ENCODE data around the gene EXOC3.

Gene EXOC3

DNA sequence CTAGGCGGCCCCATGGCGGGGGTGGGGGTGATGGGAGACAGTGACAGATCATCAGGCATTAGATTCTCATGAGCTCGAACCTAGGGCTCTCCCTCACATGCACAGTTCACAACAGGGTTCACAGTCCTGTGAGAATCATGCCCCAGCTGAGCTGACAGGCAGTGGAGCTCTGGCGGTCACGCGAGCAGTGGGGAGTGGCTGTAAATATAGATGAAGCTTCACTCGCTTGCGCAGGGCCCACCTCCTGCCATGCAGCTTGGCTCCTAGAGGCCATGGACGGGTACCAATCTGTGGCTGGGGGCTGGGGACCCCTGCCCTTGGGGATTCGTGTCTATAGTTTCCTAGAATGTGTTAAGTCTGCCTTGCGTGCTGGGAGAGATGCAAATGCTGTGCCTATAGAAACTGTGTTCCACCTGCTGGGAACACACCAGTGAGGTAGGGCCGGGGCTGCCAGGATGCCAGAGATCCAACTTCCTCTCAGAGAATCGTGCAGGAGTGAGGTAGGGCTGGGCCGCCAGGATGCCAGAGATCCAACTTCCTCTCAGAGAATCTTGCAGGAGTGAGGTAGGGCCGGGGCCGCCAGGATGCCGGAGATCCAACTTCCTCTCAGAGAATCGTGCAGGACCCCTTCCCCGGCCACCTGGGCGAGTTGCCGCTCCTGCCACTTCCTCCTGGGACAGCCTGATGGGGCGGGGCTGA, 14.1 kb upstream of the EXOC3 start:
- peaks cover 6% of the 10 kb centered on the region for H3K9me3 Mint-ChIP-seq

DNA sequence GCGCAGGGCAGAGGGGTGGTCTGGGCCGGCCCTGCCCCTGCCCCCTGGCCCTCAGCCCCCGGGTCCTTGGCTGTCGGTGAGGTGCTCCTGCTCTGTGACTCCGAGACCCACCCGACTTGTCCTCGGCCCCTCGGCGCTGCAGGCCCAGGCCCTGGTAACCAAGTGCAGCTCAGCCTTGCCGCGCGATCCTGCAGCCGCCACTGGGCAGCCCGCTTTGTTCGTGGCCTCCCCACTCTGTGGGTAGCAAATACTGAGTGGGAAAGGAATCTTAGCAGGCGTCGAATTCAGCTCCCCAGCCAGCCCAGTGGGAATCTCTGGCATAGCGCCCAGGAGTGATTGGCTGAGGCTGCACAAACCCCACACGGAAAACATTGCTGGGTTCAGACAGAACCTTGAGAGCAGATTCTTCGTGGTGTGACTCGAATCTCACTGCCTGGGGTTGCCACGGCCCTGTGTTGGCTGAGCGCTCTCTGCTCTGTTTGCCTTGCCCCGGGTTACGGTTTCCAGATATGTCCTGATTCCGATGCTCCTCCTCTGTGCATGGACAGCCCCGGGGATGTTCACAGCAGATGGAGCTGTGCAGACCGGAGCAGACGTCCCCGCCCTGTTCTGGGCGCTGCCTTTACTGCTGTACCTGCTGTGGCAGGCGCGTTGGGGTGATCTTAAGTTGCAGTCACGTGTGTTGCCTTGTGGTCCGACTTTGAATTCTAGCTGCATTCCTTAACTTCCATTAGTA, 13.4 kb upstream of the EXOC3 start:
- H3K4me1 Mint-ChIP-seq (ENCODE audit: low read depth) = peaks cover 18% of the 10 kb centered on the region
- peaks cover 22% of the 10 kb centered on the region for H3K36me3 Mint-ChIP-seq (ENCODE audit: low read depth)
- H3K4me3 Mint-ChIP-seq = no peak overlapping the region
- H3K27ac Mint-ChIP-seq = no peak overlapping the region
- peaks cover 4% of the 10 kb centered on the region for H3K27me3 Mint-ChIP-seq
- peaks cover 6% of the 10 kb centered on the region for H3K9me3 Mint-ChIP-seq

More for the DNA sequence above, 14.1 kb upstream of the EXOC3 start:
- Mint-ChIP-seq H3K4me1 (ENCODE audit: low read depth) (peaks cover 19% of the 10 kb centered on the region), H3K36me3 (ENCODE audit: low read depth) (peaks cover 22% of the 10 kb centered on the region), H3K4me3 (no peak overlapping the region), H3K27me3 (peaks cover 4% of the 10 kb centered on the region), H3K27ac (no peak overlapping the region)

DNA sequence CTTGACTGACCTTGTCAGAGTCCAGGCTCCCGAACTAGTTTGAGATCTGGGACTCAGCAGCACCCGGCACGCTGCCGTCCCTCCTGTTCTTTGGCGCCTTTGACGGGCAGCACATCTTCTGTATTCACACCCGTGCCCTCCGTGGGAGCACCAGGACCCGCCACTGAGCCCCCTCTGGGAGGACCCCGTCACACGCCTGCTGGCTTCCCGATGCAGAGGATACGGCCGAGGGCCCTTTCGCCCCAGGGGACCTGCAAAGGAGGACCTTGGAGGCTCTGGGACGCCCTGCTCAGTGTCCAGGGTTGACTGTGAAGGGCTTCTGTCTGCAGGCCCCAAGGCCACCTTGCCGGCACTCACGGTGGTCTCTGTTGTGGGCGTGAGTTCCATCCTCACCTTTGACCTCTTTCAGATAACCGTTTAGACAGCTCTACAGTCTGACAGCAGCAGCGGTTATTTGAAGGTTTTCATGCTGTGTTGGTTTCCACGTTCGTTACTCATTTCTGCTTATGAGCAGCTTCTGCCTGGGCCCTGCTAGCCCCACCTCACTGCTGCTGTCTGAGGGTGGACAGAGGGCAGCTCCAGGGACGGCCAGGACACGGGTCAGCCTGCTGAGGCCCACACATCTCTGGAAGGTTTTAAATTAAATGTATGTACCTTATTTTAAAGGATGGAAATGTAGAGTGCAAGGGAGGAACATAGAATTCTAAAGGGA, 12.6 kb upstream of the EXOC3 start:
- Mint-ChIP-seq H3K36me3 (ENCODE audit: low read depth) (peaks cover 22% of the 10 kb centered on the region), H3K4me1 (ENCODE audit: low read depth) (peaks cover 13% of the 10 kb centered on the region), H3K4me3 (no peak overlapping the region), H3K9me3 (peaks cover 6% of the 10 kb centered on the region), H3K27ac (no peak overlapping the region), H3K27me3 (peaks cover 4% of the 10 kb centered on the region)

DNA sequence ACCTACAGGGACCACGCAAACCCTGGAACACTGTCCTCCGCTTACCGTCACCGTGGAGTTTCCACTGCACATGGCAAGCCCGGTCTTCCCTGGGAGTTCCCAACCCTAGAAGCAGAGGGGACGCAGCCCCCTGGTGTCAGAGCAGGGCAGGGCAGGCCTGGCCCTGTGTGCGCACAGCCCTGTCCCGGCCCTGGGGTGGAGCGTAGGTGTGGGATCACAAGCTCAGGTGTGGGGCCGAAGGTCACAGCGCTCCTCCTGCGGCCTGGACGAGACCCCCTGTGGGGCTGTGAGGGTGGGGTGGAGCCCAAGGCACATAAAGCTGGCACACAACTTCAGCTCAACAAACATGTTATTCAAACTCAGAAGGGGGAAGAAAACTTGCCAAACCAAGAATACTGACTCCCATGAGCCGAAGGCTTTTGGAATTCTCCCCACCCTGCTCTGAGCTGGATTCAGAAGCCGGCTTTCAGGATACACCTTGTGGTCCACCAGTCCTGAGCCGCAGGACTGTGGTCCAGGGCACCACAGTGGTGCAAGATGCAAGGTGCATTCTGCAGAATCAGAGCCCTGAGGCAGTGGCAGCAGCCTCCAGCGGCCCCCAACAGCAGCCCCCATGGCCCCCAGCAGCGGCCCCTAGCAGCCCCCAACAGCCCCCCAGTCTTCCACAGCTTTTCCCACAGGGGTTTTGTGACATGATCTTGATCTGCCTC, 11.8 kb upstream of the EXOC3 start:
- Mint-ChIP-seq H3K27ac (no peak overlapping the region), H3K36me3 (ENCODE audit: low read depth) (peaks cover 19% of the 10 kb centered on the region), H3K4me1 (ENCODE audit: low read depth) (peaks cover 13% of the 10 kb centered on the region), H3K4me3 (no peak overlapping the region), H3K27me3 (peaks cover 4% of the 10 kb centered on the region), H3K9me3 (peaks cover 4% of the 10 kb centered on the region)

DNA sequence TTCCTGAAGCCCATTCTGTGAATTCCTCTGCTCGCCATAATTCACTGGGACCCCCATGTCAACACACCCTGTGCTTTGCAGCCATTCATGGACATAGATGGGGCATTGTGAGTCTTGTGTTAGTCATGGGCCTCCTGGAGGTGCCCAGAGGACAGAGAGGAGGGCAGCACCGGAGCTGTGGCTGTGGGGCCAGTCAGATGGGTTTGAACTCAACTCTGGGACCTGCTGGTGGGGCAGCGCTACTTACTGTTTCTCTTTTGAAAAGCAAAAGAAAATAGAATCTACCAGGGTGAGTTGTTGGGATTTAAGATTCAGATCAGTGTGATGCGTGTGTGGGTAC, 11.3 kb upstream of the EXOC3 start:
- Mint-ChIP-seq H3K4me3 (no peak overlapping the region), H3K27ac (no peak overlapping the region), H3K36me3 (ENCODE audit: low read depth) (peaks cover 14% of the 10 kb centered on the region), H3K4me1 (ENCODE audit: low read depth) (peaks cover 13% of the 10 kb centered on the region), H3K27me3 (peaks cover 4% of the 10 kb centered on the region), H3K9me3 (no peaks in the 10 kb centered on the region)

DNA sequence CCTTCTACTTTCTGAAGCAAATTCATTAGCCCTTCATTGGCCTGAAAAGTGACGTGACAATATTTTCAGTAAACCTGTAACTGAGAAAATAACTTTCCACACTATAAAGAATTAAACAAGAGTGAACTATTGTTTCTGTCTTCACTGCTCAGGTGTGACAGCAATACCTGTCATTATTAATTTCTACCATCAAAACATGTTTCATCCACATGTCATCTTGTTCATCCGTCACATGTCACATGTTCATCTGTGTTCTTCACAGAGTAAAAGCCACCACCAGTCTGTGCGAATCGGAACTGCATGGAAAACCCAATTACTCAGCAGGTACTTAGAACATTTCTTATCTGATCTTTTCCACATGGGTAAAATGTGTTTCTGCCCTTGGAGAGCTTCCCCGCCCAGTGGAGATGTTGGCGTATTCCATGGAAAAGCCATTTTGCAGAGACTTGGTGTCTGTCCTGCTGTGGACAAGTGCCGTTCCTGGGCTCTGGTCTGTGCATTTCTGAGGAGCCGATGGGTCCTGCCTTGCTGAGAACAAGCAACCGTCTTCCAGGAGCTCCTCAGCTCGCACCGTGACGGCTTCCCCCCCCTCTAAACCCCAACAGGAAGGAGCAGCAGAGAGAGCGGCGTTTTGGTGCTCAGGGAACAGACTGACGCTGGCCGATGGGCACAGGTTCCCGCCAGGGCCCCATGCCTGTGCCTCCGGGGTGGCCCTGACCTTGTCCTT, 10.6 kb upstream of the EXOC3 start:
- Mint-ChIP-seq H3K27me3 (peaks cover 4% of the 10 kb centered on the region), H3K9me3 (no peaks in the 10 kb centered on the region), H3K27ac (no peak overlapping the region), H3K4me3 (no peak overlapping the region), H3K36me3 (ENCODE audit: low read depth) (peaks cover 13% of the 10 kb centered on the region), H3K4me1 (ENCODE audit: low read depth) (peaks cover 13% of the 10 kb centered on the region)

DNA sequence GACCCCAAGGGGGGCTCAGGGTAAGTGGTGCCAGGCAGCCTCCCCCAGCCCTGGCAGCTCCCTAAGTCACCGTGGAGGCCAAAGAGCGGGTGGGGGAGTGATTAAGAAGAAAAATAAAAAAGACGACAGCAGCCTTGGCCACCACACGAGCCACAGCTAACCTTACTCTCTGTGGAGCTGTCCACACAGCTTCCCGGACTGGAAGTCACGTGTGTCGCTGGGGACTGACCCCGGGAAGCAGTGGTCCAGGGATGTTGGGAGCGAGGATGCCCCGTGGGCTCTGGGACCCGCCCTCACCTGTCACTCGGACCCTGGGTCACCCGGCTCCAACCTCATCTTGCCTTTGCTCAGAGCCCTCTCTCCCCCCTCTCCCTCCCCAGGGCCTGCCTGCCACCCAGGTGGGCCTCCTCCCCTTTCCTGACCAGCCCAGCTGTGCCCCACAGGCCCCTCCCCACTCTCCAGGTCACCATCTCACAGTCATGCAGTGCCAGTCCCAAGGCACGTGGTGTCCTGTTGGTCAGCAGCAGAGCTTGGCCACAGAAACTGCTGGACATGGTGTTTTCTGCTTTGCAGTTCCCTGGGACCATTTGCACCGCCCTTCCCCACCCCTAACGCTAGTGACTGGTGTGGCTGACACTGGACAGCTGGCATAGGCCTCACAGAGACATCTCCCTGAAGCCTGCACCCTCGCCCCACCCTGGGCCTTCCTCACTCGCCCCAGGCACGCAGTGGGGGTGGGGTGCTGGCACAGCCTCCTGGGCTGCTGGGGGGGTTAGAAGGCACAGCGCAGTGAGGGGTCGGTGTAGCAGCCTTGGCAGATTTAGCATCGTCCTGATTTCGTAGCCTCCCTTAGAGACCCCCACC, 9.8 kb upstream of the EXOC3 start:
- H3K36me3 Mint-ChIP-seq (ENCODE audit: low read depth) = peaks cover 8% of the 10 kb centered on the region
- peaks cover 4% of the 10 kb centered on the region for H3K27me3 Mint-ChIP-seq
- peaks cover 13% of the 10 kb centered on the region for H3K4me1 Mint-ChIP-seq (ENCODE audit: low read depth)
- no peak overlapping the region for H3K27ac Mint-ChIP-seq
- no peaks in the 10 kb centered on the region for H3K9me3 Mint-ChIP-seq
- H3K4me3 Mint-ChIP-seq = no peak overlapping the region

DNA sequence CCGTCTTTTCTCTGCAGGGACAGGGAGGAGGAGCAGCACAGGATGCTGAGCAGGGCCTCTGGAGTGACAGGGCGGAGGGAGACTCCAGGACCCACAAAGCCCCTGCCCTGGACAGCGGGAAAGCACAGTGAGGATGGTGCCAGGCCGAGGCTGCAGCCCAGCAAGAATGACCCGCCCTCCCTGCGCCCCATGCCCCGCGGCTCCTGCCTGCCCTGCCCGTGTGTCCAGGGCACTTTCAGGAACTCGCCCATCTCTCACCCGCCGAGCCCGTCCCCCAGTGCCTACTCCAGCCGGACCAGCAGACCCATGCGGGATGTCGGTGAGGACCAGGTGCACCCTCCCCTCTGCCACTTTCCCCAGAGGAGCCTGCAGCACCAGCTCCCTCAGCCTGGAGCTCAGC, 9.1 kb upstream of the EXOC3 start:
- H3K27ac Mint-ChIP-seq = no peak overlapping the region
- H3K4me3 Mint-ChIP-seq = no peak overlapping the region
- H3K4me1 Mint-ChIP-seq (ENCODE audit: low read depth) = peaks cover 13% of the 10 kb centered on the region
- peaks cover 4% of the 10 kb centered on the region for H3K27me3 Mint-ChIP-seq
- peaks cover 7% of the 10 kb centered on the region for H3K36me3 Mint-ChIP-seq (ENCODE audit: low read depth)
- no peaks in the 10 kb centered on the region for H3K9me3 Mint-ChIP-seq

DNA sequence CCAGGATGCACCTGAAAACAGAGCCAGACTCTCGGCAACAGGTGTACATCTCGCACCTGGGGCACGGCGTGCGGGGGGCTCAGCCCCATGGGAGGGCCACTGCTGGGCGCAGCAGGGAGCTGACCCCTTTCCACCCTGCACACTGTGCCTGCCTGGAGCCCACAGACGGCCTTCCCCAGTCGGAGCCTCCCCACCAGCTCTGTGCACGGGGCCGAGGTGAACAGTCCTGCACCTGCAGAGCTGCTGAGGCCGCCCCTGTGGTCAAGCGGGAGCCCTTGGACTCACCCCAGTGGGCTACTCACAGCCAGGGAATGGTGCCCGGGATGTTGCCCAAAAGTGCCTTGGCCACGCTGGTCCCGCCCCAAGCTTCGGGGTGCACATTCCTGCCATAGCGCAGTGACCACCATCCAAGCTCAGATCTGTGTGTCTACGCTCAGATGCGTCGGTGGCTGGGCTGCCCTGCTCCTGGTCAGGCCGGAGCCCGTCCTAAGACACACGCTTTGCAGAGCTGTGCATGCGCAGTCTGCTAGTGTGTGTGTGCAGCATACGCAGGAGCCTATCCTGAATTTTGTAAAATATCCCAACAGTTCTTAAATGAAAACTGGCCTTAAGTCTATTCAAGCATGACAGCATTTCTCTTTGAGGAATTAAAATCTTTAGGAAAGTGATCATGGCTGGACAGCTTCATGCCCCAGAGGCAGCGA, 8.4 kb upstream of the EXOC3 start:
- no peaks in the 10 kb centered on the region for H3K9me3 Mint-ChIP-seq
- H3K4me1 Mint-ChIP-seq (ENCODE audit: low read depth) = peaks cover 13% of the 10 kb centered on the region
- H3K27ac Mint-ChIP-seq = no peak overlapping the region
- H3K36me3 Mint-ChIP-seq (ENCODE audit: low read depth) = peaks cover 4% of the 10 kb centered on the region
- no peak overlapping the region for H3K4me3 Mint-ChIP-seq
- H3K27me3 Mint-ChIP-seq = peaks cover 4% of the 10 kb centered on the region

DNA sequence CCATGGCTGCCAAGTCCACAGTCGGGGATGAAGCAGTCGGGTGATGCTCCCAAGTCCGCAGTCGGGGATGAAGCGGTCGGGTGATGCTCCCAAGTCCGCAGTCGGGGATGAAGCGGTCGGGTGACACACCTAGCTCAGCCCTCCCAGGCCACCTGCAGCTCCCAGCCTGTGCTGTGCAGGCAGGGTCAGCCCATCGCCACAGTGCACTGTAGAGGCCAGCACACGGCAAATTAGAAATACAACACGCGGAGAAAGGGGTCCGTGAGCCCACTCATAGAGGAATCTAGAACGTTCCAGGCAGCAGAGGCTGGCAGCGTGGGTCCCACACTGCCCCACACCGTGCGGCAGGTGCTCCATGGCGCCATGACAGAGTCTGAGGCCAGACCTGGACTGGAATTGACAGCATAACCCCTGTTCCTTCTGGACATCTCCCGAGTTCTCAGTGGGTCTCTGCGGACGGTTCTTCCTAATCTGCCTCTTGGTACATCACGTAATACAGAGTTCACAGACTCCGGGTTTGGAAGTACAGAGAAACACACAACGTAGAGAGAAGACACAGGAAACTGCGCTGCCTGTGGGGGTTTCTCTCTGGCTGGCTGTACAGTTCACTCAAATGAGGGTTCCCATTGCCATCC, 7.7 kb upstream of the EXOC3 start:
- Mint-ChIP-seq H3K9me3 (no peaks in the 10 kb centered on the region), H3K27ac (no peak overlapping the region), H3K27me3 (peaks cover 4% of the 10 kb centered on the region), H3K4me1 (ENCODE audit: low read depth) (peaks cover 9% of the 10 kb centered on the region), H3K4me3 (no peak overlapping the region), H3K36me3 (ENCODE audit: low read depth) (no peaks in the 10 kb centered on the region)

DNA sequence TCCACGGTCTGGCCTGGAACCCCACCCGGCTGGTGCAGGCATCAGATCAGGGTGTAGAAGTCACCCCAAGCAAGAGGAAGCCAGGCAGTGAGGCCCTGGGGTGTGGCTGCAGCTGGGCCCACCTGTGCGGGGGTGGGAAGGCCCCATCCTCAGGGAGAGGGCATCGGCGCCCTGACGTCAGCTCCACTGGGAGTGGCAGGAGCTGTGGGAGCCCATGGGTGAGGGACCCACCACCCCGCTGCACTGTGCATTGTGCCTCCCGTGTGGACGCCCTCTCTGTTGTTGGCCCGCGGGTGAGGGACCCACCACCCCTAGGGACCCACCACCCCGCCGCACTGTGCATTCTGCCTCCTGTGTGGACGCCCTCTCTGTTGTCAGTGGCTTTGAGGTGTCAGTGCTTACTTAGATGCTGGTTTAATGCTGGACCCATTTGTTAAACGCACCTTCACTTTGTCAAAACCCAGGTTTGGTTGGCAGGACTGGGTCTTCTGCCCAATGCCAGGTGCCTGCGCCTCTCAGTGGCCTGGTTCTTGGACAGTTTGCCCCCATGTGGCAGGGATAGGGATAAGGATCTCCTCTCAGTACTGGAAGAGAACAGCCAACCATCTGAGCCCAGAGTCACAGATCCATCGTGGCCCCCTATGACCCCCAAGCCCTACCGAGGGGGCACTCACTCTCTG, 6.9 kb upstream of the EXOC3 start:
- Mint-ChIP-seq H3K9me3 (no peaks in the 10 kb centered on the region), H3K27ac (no peak overlapping the region), H3K27me3 (peaks cover 4% of the 10 kb centered on the region), H3K36me3 (ENCODE audit: low read depth) (no peaks in the 10 kb centered on the region), H3K4me3 (no peak overlapping the region), H3K4me1 (ENCODE audit: low read depth) (peaks cover 5% of the 10 kb centered on the region)

DNA sequence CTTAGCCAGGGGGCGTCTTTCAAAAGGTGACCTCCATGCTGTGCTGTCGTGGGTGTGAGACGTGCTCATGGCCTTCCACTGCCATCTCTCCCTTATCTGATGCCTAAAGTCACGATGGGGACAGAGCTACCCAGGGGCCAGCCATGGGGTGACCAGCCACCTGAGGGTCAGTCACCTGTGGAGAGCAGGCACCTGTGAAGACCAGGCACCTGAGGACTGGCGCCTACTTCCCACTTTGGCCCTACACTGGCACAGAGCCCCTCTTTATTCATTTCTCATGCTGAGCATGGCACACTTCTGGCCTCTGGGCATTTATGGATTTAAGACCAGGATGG, 6.4 kb upstream of the EXOC3 start:
- H3K4me3 Mint-ChIP-seq = no peak overlapping the region
- H3K27me3 Mint-ChIP-seq = peaks cover 4% of the 10 kb centered on the region
- no peaks in the 10 kb centered on the region for H3K9me3 Mint-ChIP-seq
- no peaks in the 10 kb centered on the region for H3K36me3 Mint-ChIP-seq (ENCODE audit: low read depth)
- no peak overlapping the region for H3K27ac Mint-ChIP-seq
- H3K4me1 Mint-ChIP-seq (ENCODE audit: low read depth) = peaks cover 5% of the 10 kb centered on the region

Data from stimulated activated naive CD8-positive, alpha-beta T cell treated with anti-CD3 and anti-CD28 coated beads, Interleukin-15, Interleukin-2, amounts not matched to agents 100 ng/mL and 50 ng/mL, for 24 hours (primary cell).